ENCODE measurements around the gene THEM4. TPM values are rescaled to one million over a fixed set of nuclear protein-coding genes. Genes with fewer than 3 reads are reported as not detected.

The THEM4 gene
- total and polyA plus RNA-seq, 2 of the 8 experiments (the other 6 are each of a cell fraction or from before 2014, with no cell fraction given), result 9.9 to 11.2 TPM

DNA sequence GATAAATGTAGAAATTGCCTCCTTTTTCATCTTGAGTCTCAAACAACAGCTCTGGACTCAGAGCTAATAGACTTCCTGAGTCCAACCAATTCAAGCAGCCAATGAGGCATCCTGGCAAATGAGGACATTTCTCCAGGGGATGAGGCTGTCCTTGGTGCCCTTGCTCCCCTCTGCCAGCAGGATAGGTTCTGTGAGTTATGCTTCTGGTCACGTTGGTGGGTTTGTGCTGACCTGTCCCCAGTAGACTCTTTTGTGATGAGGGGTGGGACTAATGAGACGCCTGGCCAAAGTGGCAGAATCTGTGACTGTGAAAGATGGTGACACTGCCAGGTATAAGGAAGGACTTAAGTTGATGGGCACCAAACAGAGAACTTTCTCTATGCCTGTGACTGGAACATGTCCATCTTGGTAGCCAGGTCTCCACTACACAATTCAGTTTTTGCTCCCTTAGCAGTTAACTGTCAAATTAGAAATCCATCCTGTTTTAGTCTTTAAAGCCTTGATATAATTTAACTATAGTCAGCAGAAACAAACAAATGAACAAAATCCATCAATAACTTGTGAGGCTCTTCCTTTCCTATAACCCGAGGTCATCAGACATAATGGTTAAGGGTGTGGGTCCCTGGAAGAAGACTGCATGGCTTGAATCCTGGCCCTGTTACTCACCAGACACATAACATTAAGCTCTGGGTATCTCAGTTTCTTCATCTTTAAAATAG lies 35.7 kb upstream of the THEM4 start:
- Histone ChIP-seq H2BK15ac (ENCODE audit: low read length) (no peak overlapping the region; the same call in 1 of the 2 replicates), H3K4me3 (ENCODE audit: extremely low read depth in 1 of 4, insufficient read depth in 2 of 4, low read depth in 3 of 4, low read length in 4 of 4) (no peak overlapping the region), H4K20me1 (replicated peaks in 1 of 2; ENCODE audit: control insufficient read depth in 1 of 2, insufficient read depth in 2 of 2, low read length in 2 of 2) (no peaks in the 10 kb centered on the region), H3K79me1 (ENCODE audit: low read depth, low read length) (no peaks in the 10 kb centered on the region), H2BK120ac (replicated peaks; ENCODE audit: low read depth, low read length) (no peak overlapping the region), H3K56ac (replicated peaks; ENCODE audit: insufficient read length, low read depth, low read length) (no peak overlapping the region), H4K91ac (replicated peaks; ENCODE audit: insufficient read length, low read length) (no peak overlapping the region), H2BK5ac (ENCODE audit: low read depth, low read length) (no peak overlapping the region), H3K9ac (replicated peaks in 1 of 4; ENCODE audit: extremely low read depth in 1 of 4, low read depth in 3 of 4, low read length in 3 of 4) (no peak overlapping the region), H3K27ac (ENCODE audit: low read depth, low read length) (0 out of 2 replicates have a peak overlapping the region, but pooled peaks have one; percentile 14), H3K9me3 (ENCODE audit: insufficient read depth in 2 of 2, low read depth in 1 of 2, low read length in 1 of 2) (no peaks in the 10 kb centered on the region), H3K23ac (ENCODE audit: insufficient read length) (no peak overlapping the region), H2AFZ (ENCODE audit: low read length) (no peak overlapping the region), H2BK20ac (ENCODE audit: low read length) (no peak overlapping the region), H3K23me2 (ENCODE audit: low read depth, low read length) (no peaks in the 10 kb centered on the region; the same call in 1 of the 2 replicates), H3K18ac (ENCODE audit: extremely low read depth, low read length) (no peak overlapping the region), H3K79me2 (ENCODE audit: control insufficient read depth in 1 of 2, insufficient read depth in 2 of 2, low read length in 2 of 2) (no peaks in the 10 kb centered on the region), H2AK5ac (ENCODE audit: low read depth, low read length) (0 out of 2 replicates have a peak overlapping the region, but pooled peaks have one; percentile 25), H3K36me3 (ENCODE audit: control insufficient read depth in 2 of 4, insufficient read depth in 4 of 4, low read length in 3 of 4) (no peaks in the 10 kb centered on the region), H4K5ac (ENCODE audit: insufficient read length, low read depth, low read length) (no peak overlapping the region), H3K27me3 (replicated peaks in 1 of 4; ENCODE audit: control insufficient read depth in 3 of 4, extremely low read depth in 1 of 4, insufficient read depth in 3 of 4, low read length in 3 of 4) (no peaks in the 10 kb centered on the region), H3K4me1 (replicated peaks in 1 of 4; ENCODE audit: control insufficient read depth in 3 of 4, insufficient read depth in 4 of 4, low read length in 3 of 4) (peaks cover 0 to 3% (median 0%) of the 10 kb centered on the region in 4 experiments; a peak in 2 of 7 replicates), H2BK12ac (ENCODE audit: low read depth, low read length) (peak overlapping the region; percentile 52), H3K4ac (replicated peaks; ENCODE audit: insufficient read length, low read depth, low read length) (no peak overlapping the region), H4K8ac (ENCODE audit: extremely low read depth, insufficient read depth, low read length) (no peak overlapping the region), H3K4me2 (ENCODE audit: insufficient read depth in 1 of 2, low read depth in 2 of 2, low read length in 2 of 2) (no peak overlapping the region; a peak in 1 of 4 replicates), H3K14ac (ENCODE audit: insufficient read length) (no peak overlapping the region)
- 77% methylated on average over 3 of the region's 3 CpGs; no CpG with 5 or more reads in 1 of the 2 experiments for WGBS, 2 experiments (ENCODE audit: extremely low coverage in 1 of 2, insufficient coverage in 1 of 2, insufficient read length in 1 of 2, insufficient replicate concordance in 2 of 2, low coverage in 1 of 2, low lambda C conversion rate in 2 of 2, missing lambda C conversion rate in 1 of 2)
- no peak for FAIRE-seq
- no peak for DNase-seq (ENCODE audit: low read depth in 1 of 2, low spot score in 2 of 2)
- ChIA-PET POLR2A (ENCODE audit: partially characterized antibody) (interaction anchor here (0.7 to 1.5 kb wide), 2 partner anchors 12 to 36 kb away, joined by 3 read pairs; partner anchors contain the start of gene THEM4), CTCF (ENCODE audit: partially characterized antibody) (interaction anchor here (0.6 to 3.3 kb wide), 8 partner anchors 10 to 87 kb away, joined by 3 to 20 read pairs (median 4); no protein-coding TSS in a partner anchor)
- TF ChIP-seq TAF7 (optimal IDR thresholded peaks at IDR 0.05; ENCODE audit: borderline replicate concordance, low read depth, low read length) (no peak), CEBPB (IDR thresholded peaks at IDR 0.05; ENCODE audit: low read depth, low read length) (no peak), GABPA (IDR thresholded peaks at IDR 0.05; ENCODE audit: borderline replicate concordance, insufficient read depth, low read length) (no peak), MAFK (IDR thresholded peaks at IDR 0.05; ENCODE audit: low read depth, low read length) (no peak), GTF2F1 (IDR thresholded peaks at IDR 0.05; ENCODE audit: borderline replicate concordance, low read depth, low read length) (no peak), SAP30 (IDR thresholded peaks at IDR 0.05; ENCODE audit: insufficient read depth, insufficient replicate concordance, low read length) (no peak), KDM4A (IDR thresholded peaks at IDR 0.05; ENCODE audit: low read depth, low read length, severe bottlenecking) (no peak), EGR1 (IDR thresholded peaks at IDR 0.05; ENCODE audit: borderline replicate concordance, low read depth, low read length) (no peak), HDAC2 (IDR thresholded peaks at IDR 0.05; ENCODE audit: borderline replicate concordance in 1 of 2, low read depth in 2 of 2, low read length in 2 of 2) (no peak), RAD21 (IDR thresholded peaks at IDR 0.05 in 1 of 2, conservative IDR thresholded peaks at IDR 0.05 in 1 of 2; ENCODE audit: low read depth in 2 of 2, low read length in 2 of 2) (no peak), POLR2AphosphoS5 (IDR thresholded peaks at IDR 0.05; ENCODE audit: low read depth, low read length) (no peak)
